Measurements from ENCODE around the gene BDKRB1.

BDKRB1 gene

DNA sequence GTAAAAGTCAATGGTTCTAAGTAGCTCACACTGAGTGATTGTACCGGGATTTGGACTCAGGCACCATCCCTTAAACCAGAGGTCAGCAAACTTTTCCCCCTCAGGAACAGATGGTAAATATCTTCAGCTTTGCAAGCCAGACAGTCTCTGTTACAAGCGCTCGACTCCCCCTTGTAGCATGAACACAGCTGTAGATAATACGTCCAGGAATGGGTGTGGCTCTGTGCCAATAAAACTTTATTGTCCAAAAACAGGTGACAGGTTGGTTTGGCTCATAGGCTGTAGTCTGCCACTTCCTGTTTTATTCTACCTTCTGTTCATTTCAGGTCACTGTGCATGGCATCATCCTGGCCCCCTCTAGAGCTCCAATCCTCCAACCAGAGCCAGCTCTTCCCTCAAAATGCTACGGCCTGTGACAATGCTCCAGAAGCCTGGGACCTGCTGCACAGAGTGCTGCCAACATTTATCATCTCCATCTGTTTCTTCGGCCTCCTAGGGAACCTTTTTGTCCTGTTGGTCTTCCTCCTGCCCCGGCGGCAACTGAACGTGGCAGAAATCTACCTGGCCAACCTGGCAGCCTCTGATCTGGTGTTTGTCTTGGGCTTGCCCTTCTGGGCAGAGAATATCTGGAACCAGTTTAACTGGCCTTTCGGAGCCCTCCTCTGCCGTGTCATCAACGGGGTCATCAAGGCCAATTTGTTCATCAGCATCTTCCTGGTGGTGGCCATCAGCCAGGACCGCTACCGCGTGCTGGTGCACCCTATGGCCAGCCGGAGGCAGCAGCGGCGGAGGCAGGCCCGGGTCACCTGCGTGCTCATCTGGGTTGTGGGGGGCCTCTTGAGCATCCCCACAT, 7.6 kb downstream of the BDKRB1 start:
- no peak for FAIRE-seq

DNA sequence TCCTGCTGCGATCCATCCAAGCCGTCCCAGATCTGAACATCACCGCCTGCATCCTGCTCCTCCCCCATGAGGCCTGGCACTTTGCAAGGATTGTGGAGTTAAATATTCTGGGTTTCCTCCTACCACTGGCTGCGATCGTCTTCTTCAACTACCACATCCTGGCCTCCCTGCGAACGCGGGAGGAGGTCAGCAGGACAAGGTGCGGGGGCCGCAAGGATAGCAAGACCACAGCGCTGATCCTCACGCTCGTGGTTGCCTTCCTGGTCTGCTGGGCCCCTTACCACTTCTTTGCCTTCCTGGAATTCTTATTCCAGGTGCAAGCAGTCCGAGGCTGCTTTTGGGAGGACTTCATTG, 8.2 kb downstream of the BDKRB1 start:
- no peak for FAIRE-seq

DNA sequence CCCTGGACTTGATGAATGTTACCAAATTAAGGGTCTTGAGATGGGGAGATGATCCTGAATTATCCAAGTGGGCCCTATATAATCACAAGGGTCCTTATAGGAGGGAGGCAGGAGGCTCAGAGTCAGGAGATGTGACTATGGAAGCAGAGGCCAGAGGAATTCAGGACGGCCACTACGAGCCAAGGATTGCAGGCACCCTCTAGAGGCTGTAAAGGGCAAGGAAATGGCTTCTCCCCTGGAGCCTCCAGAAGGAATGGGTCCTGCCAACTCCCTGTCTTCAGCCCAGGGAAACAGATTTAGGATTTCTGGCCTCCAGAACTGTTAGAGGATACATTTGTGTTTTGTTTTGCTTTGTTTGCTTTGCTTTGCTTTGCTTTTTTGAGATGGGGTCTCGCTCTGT, 8.8 kb downstream of the BDKRB1 start:
- FAIRE-seq = no peak

DNA sequence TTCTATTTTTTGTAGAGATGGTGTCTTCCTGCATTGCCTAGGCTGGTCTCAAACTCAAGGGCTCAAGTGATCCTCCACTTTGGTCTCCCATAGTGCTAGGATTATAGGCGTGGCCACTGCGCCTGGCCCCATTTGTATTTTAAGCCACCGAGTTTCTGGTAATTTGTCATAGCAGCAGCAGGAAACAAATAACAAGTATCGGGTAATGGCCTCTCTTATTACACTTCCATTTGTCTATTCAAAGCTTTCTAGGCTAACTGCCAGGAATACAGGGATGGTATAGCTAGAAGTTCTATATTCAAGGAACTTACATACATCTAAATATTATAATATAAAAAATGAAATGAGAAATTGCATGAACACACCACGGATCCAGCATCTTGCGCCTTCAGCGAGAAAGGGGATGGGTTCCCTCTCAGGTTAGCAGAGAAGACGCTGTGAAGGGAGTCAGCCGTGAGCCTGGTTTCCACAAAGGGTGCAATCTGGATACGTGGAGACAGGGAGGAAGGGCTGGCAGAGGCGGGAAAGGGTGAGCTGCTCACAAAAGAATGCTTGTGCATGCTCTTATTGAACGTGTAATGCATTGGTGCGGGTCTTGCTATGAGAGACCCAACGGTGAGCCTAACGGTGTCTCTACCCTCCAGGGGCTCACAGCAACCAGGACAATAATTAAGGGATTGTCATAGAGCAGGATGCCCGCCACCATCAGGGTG, 9.5 kb downstream of the BDKRB1 start:
- no peak for FAIRE-seq

DNA sequence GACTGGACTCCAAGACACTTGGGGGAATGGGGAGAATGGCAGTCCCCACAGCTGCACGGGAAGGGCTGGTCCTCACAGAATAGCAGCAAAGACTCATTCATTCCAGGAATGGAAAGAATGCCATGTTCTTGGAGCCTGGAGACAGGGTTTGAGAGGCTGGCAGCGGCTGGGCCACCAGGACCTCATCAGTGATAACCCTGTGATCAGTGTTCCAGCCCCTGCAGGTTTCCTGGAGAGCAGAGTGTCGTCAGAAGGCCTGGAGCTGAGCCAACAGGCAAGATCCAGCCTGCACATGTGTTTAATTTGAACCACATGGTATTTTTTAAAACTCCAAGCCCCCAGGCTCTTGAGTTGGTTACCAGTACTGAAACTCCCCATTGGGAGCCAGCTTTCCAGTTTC, 11.3 kb downstream of the BDKRB1 start:
- no peak for FAIRE-seq

DNA sequence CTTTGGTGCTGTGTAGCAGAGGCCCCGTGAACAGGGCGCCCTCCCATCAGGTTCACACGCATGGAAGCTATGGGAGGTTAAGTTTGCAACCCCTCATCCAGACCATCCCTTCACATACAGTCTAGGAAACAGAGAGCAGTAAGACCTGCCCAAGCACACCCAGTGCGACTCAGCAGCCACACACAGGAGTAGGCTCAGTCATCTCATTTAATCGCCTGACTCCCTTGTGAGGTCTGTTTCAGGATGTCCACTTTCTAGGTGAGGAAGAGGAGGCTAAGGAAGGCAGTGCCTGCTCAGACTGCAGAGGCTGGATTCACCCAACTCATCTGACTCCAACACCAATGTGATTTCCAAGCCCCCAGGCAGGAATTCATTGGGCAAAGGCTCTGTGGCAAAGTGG, 11.9 kb downstream of the BDKRB1 start:
- no peak for FAIRE-seq

DNA sequence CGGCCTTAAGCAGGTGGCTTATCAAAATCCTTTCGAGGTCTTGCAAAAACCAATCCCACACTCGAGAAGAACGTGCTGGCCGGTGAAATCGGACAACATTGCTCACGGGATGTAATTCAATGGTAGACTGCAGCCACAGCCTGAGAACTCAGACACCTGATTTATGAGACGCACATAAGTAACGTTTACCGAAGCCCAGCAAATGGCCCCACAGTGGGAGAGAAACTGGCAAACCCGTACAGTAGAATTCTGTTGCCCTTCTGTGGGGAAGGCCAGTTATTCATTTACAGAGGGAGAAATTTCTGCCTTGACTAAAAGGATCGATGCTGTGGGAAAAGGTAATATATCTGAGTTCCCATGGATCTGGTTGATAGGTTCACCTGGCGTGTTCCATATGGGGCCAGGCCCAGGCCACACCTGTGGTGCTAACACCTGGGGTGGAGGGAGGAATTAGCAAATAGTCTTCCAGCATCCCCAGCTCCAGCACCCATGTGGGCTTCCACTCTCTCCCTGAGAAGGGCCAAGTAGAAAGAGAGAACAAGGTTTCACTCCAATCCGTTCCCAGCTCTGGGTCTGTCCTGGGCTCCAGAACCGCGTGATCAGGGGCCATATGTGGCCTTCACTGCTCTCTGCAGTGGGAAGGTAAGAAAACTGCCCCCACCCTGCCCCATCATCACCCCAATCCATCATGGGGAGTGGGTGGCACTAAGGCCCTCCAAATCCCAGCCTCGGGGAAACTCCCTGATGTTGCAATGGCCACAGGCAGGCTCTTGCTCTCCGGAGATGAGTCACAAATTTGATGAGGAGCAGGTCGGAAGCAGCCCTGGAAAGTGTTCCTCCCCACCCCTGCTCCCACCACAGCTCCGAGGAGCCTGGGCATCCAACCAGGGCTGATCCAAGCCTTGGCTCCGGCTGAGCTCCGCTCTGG, 12.7 kb downstream of the BDKRB1 start:
- no peak for FAIRE-seq

DNA sequence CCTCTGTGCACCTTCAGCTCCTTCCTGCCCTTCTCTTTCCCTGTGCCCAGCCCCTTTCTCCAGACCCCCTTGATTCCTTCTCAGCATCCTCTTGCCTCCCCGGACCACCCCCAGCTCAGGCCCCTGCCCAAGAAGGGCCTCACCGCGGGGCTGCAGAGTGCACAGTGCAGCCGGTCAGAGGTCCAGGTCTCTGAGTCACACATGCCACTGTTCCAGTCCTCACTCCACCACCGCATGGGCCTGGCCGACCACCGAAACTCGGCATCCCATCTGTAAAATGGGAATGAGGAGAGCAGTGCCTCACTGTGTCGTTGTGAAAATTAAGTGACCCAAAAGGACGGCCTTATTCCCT, 13.3 kb downstream of the BDKRB1 start:
- no peak for FAIRE-seq

DNA sequence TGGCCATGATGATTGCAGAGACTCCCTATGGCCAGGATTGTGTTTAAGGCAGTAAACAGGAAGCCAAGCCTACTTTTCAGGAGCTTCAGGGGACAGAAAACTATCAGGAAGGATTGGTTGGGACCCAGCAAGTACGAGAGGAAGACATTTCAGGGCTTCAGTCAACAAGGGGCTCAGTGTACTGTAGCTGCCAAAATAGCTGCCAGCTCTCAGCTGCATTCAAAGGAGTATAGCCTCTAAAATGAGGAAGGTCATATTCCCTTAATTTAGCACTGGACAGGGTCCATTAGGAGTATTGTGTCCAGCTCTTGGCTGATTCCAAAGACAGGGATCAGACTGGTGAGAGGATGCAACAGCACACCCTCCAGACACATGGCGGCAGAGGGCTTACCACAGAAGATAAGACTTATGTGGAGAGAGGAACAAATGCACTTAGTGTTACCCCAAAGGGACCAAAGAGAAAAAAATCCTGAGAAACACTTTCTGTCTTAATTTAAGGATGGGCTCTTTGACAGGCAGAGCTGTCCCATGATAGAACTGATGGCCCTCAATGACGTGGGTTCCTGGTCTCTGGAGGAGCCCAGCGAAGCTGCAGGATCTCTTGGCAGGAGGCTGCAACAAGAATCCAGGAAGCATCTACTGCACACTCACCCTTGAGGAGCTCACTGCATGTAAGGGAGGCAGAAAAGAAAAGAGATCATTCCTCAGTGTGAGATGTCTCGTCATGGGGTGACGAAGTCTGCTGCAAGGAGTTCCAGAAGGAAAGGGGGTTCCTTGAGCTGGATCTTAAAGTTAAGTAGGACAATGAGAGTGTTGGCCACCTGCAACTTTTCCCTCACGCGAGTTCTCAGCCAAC, 14.8 kb downstream of the BDKRB1 start:
- no peak for FAIRE-seq

DNA sequence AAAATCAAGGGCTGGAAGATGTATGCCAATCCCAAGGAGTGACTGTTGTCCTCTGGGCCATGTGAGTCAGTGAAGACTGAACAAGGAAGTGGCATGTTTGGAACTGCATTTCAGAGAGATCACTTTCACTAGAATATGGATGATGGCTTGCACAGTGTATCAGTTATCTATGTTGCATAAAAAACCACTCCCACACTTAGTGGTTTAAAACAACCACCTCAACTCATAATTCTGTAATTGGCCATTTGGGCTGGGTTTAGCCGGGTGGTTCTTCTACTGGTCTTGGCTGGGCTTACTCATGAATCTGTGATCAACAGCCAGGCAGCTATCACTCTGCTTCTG, 15.4 kb downstream of the BDKRB1 start:
- no peak for FAIRE-seq

DNA sequence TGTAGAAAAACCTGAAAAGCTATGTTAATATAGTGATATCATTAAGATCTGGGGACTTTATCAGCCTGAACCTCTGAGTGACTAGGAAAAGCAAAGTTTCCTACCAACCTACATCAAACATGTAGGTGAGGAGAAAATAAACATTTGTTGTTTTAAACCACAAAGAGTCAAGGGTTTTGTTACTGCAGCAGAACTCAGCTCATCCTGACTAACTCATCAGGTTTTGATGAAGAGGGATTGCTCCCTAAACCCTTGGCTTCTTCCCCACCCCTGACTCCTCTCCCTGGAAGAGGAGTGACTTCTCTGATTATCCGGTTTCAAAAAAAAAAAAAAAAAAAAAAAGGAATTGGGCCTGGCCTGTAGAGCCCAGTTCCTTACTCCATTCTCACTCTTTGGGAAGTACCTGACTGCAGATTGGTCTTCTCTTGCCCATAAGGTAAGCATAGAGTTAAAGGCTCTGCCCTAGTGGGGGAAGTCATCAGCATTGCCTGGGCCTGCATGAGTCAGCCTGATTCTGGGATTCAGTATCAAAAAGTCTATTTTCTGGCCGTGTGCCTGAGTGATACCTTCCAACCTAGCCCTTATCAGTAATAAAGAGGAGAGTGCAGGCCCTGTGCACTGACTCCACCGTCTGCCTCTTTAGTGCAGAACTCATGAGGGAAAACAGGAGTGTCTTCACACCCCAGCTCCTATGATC, 16.9 kb downstream of the BDKRB1 start:
- FAIRE-seq = no peak

DNA sequence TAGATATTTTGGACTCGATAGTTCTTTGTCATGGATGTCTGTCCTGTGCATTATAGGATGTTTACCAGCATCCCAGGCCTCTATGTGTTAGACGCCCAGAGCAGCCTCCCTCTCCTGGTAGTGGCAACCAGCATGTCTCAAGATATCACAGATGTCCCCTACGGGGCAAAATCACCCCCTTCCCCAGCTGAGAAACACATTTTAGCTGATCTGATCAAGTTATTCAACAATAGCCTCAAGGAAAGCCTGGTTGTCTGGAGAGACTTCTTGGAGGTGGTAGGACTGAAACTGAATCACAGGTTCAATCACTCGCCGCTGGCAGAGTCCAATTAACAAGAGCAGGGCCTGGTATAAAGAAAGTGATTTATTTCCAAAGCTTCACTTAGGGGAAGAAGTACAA, 17.6 kb downstream of the BDKRB1 start:
- no peak for FAIRE-seq

DNA sequence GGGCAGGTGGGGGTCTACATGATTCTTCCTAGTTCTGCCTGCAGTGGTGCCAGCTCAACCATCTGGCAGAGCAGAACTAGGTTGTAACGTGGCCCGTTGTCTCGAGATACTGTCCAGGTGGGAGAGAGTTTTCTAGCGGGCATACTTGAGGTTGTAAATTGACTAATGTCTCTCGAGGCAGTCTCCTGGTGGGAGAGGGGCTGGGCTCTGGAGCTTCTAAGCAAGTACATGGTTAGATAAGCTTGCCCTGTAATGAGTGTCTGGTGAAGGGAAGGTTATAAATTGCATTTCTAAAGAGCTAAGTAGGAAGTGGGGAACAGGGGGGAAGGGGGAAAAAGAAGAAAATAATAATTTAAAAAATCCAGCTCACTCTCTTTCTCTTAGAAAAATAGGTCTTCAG, 18.1 kb downstream of the BDKRB1 start:
- no peak for FAIRE-seq

DNA sequence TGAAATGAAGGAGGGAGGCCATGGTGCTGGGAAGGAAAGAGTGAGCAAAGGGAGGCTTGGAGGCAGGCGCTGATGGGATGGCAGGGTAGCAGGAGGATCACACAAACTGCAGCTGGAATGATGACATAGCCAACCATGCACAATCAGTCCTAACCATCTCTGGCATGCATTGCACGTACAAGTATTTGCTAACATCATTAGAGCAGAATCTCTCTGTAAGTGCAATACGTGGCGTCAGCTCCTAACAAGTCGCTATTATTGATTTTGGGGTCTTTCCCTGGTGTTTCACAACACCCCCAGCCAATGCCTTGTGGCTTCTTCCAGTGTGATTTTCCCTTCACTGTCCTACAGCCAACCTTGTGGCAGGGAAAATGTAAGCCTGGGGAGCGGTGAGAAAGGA, 18.5 kb downstream of the BDKRB1 start:
- no peak for FAIRE-seq

DNA sequence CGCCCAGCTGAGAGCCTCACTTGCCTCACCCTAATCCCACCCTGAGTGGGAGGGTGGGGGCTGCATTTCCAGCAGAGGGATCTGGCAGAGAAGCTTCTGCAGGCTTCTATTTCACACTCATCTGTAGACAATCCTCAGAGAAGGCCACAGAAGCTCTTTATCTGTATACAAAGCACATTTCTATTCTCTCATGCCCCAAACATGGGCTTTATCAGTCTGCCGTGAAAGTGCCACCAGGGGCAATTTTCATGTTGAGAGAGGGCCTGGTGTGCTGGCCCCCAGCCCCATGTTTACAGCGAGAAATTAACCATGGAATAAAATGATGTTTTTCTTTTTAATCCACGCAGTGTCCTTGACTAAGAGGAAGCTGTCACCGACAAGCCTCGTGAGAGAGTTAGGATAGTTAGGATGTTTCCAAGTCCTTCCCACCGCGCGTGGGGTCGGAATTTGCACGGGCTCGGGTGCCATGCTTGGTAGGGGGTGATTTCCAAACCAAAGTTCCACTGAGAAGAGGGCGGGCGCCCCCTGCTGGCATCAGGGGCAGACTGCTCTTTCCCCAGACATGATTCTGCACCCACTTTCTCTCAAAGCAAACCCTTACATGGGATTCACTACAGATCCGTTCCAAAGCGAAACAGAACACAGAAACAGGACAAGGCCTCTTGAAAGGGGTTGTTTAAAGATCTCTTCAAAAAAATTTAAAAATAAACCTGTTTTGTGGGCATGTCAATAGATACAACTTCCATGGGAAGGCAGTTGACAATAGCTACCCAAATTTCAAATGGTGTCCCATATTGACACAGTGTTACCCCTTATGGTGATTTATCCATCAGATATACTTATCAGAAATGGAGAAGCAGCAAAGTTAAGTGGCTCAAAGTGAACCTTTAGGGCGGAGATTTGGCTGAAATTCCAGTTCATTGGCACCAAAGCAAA, 19.4 kb downstream of the BDKRB1 start:
- FAIRE-seq = no peak

DNA sequence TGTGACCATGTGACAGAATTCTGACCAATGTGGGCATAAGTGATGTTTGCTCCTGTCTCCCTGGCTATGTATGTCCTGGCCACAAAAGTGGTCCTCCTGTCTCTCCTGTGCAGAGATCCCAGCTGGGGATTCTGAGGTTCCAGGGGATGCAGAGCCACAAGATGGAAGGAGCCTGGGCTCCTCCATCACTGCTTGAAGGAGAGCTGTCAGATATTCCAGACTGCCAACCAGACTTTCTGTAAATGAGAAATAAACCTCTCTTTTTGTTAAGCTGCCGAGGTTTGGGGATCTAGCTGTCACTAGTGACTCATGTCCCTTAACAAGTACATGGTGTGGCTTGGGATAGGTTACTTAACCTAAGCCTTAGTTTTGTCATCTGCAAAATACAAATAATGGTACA, 21.9 kb downstream of the BDKRB1 start:
- no peak for FAIRE-seq

DNA sequence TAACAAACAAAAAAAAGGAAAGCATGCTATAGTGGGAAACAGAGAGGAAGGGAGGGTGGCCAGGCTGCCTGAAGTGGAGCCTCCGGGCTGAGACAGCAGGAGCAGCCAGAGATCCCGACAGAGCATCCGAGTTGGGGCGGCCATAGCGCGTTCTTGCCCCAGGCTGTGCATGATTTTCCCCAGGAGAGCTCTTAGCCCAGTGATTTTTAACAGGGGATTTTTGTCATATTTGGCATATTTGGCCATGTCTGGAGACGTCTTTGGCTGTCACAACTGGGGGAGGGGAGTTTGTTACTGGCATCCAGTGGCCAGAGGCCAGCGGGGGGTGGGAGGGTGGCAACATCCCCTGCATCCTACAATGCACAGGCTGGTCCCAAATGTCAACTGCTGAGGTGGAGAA, 23.6 kb downstream of the BDKRB1 start:
- FAIRE-seq = no peak

DNA sequence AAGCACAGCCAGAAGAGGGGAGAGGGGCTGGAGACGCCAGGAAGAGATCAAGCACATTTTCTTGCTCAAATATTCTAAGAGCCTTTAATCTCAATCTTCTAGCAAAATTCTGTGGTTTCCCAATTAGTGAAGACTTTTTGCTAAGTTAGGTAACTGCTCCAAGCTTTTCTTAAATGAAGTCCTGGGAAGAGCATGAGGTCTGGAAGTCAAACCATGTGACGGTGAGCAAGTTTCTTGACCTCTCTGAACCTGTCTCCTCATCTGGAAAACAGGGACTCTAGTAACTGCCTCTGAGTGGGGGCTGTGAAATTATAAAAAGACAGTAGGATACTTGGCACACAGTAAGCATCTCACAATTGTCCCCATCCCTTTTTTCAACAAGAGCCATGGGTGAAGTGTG, 24.1 kb downstream of the BDKRB1 start:
- no peak for FAIRE-seq

DNA sequence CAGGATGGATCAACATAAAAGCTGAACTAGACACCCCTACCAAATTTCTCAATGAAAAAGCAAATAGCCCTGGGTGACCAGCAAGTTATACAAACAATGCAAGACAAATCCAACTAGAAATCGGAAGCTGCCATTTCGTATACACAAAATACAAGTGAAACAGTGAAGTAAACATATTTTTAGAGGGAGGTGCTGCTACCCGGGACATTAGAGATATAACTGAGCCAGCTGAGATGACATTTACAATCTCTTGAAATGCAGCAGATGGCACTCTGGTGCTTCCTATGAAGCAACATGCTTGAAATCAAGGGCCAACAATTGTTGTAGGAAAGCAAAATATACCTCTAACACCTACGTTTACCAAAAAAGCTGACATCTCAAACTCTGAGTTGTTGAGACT, 25.5 kb downstream of the BDKRB1 start:
- no peak for FAIRE-seq

DNA sequence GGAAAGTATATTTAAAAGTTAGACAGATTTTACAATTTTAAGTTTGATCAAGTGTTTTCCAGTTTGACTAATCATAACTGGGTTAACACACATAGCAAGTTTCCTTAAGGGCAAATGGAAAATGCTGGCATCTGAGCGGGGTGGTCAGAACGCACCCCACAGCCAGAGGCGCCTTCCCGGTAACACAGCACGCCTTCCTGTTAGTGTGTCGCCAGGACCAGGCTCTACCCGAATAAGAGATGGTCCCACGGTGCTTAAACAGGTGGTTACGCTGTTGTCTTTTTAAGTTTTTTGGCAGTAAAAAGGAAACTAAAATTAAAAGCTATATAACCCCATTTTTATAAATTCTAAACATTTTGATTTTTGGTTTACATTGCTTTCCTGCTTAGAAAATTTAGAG, 28.0 kb downstream of the BDKRB1 start:
- FAIRE-seq = no peak

DNA sequence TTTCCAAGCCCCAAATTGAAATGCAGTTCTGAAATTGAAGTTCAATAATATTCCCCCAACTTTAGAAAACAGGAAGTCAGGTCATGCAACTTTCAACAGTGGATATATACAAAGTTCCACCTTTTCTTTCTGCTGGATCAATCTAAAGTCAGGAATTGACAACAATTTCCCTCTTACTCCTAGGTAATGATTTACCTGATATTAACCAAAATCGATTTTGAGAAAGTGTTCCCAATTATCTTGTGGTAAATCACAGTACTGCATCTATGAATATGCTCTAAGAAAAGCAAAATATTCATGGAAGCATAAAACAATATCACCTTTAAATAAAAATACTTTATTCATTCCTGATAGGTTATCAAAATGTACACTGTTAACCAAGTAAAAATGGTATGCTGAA, 28.4 kb downstream of the BDKRB1 start:
- FAIRE-seq = no peak

Data from colon (tissue), 2 donors.